Fibroblast of lung (primary cell): Measurements from ENCODE around the gene ZNF423. TPM values are rescaled to one million over a fixed set of nuclear protein-coding genes. Genes with fewer than 3 reads are reported as not detected.

Experiments used
- DNase-seq, 2 donors: peaks; one replicate each; pipeline versions ENCODE4 v3.0.0 to v3.0.0-alpha.2; 2010; ENCODE audit warnings: low read depth in 2 of 2
- H2AFZ ChIP-seq: 2 replicates; pipeline ENCODE4 v1.5.1; 2012; ENCODE audit warnings: low read length, control low read depth, inconsistent platforms
- H3K27ac ChIP-seq: 2 replicates; pipeline ENCODE4 v1.5.1; 2011; ENCODE audit warnings: low read length, control low read depth; ENCODE audit not compliant: insufficient read depth
- H3K27me3 ChIP-seq: 2 replicates; pipeline ENCODE4 v1.5.1; 2011; ENCODE audit warnings: mild to moderate bottlenecking, low read length; ENCODE audit not compliant: control insufficient read depth, insufficient read depth
- H3K36me3 ChIP-seq: 2 replicates; pipeline ENCODE4 v1.5.1; 2011; ENCODE audit warnings: low read length; ENCODE audit not compliant: control insufficient read depth, insufficient read depth
- H3K4me1 ChIP-seq: 2 replicates; pipeline ENCODE4 v1.5.1; 2011; ENCODE audit warnings: low read length; ENCODE audit not compliant: control insufficient read depth, insufficient read depth; ENCODE audit errors: extremely low read depth
- H3K4me2 ChIP-seq: 2 replicates; pipeline ENCODE4 v1.5.1; 2011; ENCODE audit warnings: low read length, control low read depth; ENCODE audit not compliant: insufficient read depth; ENCODE audit errors: extremely low read depth
- H3K4me3 ChIP-seq, 4 experiments: fragments of 200-600 bp in 1 of 4; sonication (generic) in 1 of 4; replicated peaks in 1 of 4; 2 replicates each; pipeline ENCODE4 v1.5.1; 2011 to 2016; ENCODE audit warnings: low read length in 4 of 4, low read depth in 3 of 4, mild to moderate bottlenecking in 3 of 4, control low read depth in 2 of 4, inconsistent platforms in 1 of 4, mixed read lengths in 1 of 4; ENCODE audit not compliant: insufficient read depth in 1 of 4; ENCODE audit errors: control extremely low read depth in 1 of 4
- H3K79me2 ChIP-seq: 2 replicates; pipeline ENCODE4 v1.5.1; 2012; ENCODE audit warnings: mild to moderate bottlenecking, low read length, inconsistent platforms; ENCODE audit not compliant: control insufficient read depth, insufficient read depth
- H3K9ac ChIP-seq: 2 replicates; pipeline ENCODE4 v1.5.1; 2011; ENCODE audit warnings: mild to moderate bottlenecking, low read length, control low read depth; ENCODE audit not compliant: insufficient read depth
- H3K9me3 ChIP-seq: 2 replicates; pipeline ENCODE4 v1.5.1; 2012; ENCODE audit warnings: low read depth, low read length; ENCODE audit not compliant: control insufficient read depth, insufficient read depth
- H4K20me1 ChIP-seq: 2 replicates; pipeline ENCODE4 v1.5.1; 2011; ENCODE audit warnings: low read length; ENCODE audit not compliant: control insufficient read depth, insufficient read depth; ENCODE audit errors: extremely low read depth
- CTCF ChIP-seq, 2 donors: IDR thresholded peaks in 1 of 2; conservative IDR thresholded peaks in 1 of 2; 1 replicate in 1 of 2; 2 replicates in 1 of 2; pipeline ENCODE4 v1.5.1; 2011 to 2012; ENCODE audit warnings: low read length in 2 of 2, control low read depth in 1 of 2, inconsistent platforms in 1 of 2, low read depth in 1 of 2, mild to moderate bottlenecking in 1 of 2
- EZH2 ChIP-seq: IDR thresholded peaks from 2 replicates; pipeline ENCODE4 v1.5.1; 2012; ENCODE audit warnings: low read length, control low read depth, mild to moderate bottlenecking; ENCODE audit errors: missing control alignments
- polyA plus RNA-seq, 2 donors: library from polyadenylated mRNA; depleted of rRNA in 1 of 2; stranded (reverse) in 1 of 2; unstranded in 1 of 2; fragments of >200 nt; gene quantifications; 2 replicates each; pipeline ENCODE4 v1.2.1, GENCODE V29; 2011 to 2012; ENCODE audit warnings: missing spikeins in 1 of 2
- total RNA-seq: library from RNA; depleted of rRNA; stranded (reverse); fragments of >200 nt; gene quantifications from 2 replicates; pipeline ENCODE4 v1.2.1, GENCODE V29; 2014

Gene ZNF423
- total and polyA plus RNA-seq, 2 donors (not counting 1 experiment from before 2014, with no cell fraction given), result 0.07 to 0.17 TPM

DNA sequence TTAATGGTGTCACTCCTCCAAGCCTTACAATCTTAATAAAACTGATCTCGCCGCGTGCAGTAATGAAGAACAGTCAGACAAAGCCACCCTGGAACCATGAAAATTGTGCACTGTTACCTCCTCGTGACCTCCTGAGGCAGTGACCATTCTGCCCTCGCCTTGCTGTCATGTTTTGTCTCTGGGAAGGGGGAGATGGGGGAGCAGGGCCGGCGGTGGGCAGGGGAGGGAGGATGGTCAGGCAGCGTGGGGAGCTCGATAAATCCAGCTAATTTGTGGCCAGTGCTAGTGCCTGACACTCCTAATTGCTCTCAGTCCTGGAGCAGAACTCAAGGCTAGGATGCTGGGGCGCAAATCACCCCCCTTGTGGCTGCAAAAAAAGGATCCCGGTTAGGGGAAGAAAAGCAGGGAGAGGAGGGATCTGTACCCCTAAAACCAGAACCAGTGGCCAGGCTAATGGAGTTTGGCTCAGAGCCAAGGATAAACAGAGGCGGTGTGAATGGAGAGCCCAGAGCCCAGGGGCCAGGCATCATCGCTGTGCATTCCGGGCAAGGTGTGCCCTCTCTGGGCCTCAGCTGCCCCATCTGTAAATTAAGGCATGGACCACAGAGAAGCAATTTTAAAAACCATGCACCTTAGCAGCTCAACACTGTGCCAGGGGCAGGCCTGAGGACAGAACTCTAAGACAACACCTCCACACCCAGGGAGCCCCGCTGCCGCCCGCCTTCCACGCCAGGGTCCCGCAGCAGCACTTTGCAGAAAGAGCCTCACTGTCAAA, 113.3 kb downstream of the ZNF423 start:
- Histone ChIP-seq H4K20me1 (no peaks in the 10 kb centered on the region), H3K27me3 (no peaks in the 10 kb centered on the region), H3K4me1 (no peaks in the 10 kb centered on the region), H3K79me2 (no peaks in the 10 kb centered on the region), H3K9ac (no peak overlapping the region), H3K4me3 (no peak overlapping the region), H3K27ac (no peak overlapping the region), H3K9me3 (no peaks in the 10 kb centered on the region), H3K36me3 (no peaks in the 10 kb centered on the region), H3K4me2 (no peak overlapping the region), H2AFZ (no peak overlapping the region)
- no peak for TF ChIP-seq EZH2
- no peak for TF ChIP-seq CTCF (conservative IDR thresholded peaks at IDR 0.05 in 1 of 2, IDR thresholded peaks at IDR 0.05 in 1 of 2; ENCODE audit: low read depth in 1 of 2, low read length in 2 of 2)
- no peak for DNase-seq

DNA sequence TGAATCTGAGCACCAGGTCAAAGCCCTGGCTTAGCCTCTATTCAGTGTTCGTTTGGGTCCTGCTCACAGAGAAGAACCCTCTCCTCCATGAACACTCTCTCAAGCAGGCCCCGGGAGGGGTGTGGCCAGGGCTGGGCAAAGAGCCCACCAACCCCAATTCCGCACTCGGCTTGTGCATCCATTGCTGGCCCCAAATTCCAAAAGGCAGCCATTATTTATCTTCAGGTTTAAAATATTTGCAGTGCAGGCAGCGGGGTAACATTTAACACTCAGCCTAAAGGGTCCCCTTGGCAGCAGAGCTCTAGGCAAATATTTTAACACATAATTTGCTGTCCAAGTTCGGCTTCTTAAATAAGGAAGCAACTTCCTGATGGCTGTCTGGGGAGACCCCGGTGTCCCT, 115.7 kb downstream of the ZNF423 start:
- no peak overlapping the region for H2AFZ ChIP-seq
- H3K4me2 ChIP-seq, result no peak overlapping the region
- H3K9me3 ChIP-seq, result no peaks in the 10 kb centered on the region
- no peaks in the 10 kb centered on the region for H3K79me2 ChIP-seq
- DNase-seq, result no peak
- no peaks in the 10 kb centered on the region for H3K36me3 ChIP-seq
- H3K27me3 ChIP-seq, result no peaks in the 10 kb centered on the region
- no peaks in the 10 kb centered on the region for H3K4me1 ChIP-seq
- no peak for TF ChIP-seq CTCF (conservative IDR thresholded peaks at IDR 0.05 in 1 of 2, IDR thresholded peaks at IDR 0.05 in 1 of 2; ENCODE audit: low read depth in 1 of 2, low read length in 2 of 2)
- no peak for TF ChIP-seq EZH2
- H3K27ac ChIP-seq, result no peak overlapping the region
- no peaks in the 10 kb centered on the region for H4K20me1 ChIP-seq
- no peak overlapping the region for H3K4me3 ChIP-seq
- H3K9ac ChIP-seq, result no peak overlapping the region

DNA sequence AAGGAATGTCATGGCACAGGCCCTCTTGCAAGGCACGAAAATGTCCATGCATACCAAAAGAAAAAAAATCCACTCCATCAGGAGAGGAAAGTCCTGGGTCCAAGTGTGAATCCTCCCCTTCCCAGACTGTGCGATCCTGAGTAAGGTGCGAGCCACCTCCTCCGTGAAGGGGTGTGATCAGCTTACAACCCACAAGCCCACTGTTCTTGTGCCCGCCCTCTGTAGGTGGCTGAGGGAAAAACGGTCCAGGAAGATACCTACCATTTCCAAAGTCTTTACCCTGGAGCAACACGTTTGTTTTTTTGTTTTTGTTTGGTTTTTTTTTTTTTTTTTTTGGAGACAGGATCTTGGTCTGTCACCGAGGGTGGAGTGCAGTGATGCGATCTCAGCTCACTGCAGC, 116.5 kb downstream of the ZNF423 start:
- Histone ChIP-seq H2AFZ (no peak overlapping the region), H3K4me1 (no peaks in the 10 kb centered on the region), H4K20me1 (no peaks in the 10 kb centered on the region), H3K27me3 (no peaks in the 10 kb centered on the region), H3K4me2 (no peak overlapping the region), H3K9ac (no peak overlapping the region), H3K36me3 (no peaks in the 10 kb centered on the region), H3K9me3 (no peaks in the 10 kb centered on the region), H3K27ac (no peak overlapping the region), H3K79me2 (no peaks in the 10 kb centered on the region), H3K4me3 (no peak overlapping the region)
- DNase-seq, result no peak
- TF ChIP-seq EZH2, result no peak
- TF ChIP-seq CTCF (conservative IDR thresholded peaks at IDR 0.05 in 1 of 2, IDR thresholded peaks at IDR 0.05 in 1 of 2; ENCODE audit: low read depth in 1 of 2, low read length in 2 of 2), result no peak
